C4-2B (cell line): ENCODE data around the gene RAB8A.

Source experiments
- H3K27ac ChIP-seq: fragments of 450-650 bp; 2 replicates; pipeline ENCODE4 v1.5.1; 2017
- ZFX ChIP-seq: fragments of 450-650 bp; IDR thresholded peaks from 2 replicates; pipeline ENCODE4 v1.6.1; 2017
- TF ChIP-seq, protein P1 (sequence below): fragments of 450-650 bp; conservative IDR thresholded peaks from 2 replicates; pipeline ENCODE4 v1.5.1; 2017; ENCODE audit warnings: mild to moderate bottlenecking

The RAB8A gene

DNA sequence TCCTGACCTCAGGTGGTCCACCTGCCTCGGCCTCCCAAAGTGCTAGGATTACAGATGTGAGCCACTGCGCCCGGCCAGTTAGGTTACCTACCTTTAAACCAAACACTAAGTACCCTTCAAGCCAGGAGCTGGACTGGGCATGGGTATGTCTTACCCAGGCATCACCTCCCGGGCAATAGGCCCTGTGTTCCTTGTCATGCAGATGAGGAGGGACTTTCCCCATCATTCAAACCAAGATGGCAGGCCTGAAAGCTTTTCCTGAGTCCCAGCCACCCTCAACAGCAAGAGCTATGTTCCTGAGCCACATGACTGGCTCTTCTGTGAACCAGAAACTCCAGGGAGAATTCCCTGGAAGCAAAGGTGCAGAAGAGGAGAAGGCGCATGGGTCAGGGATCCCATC lies 9.5 kb downstream of the RAB8A start:
- H3K27ac ChIP-seq: no peak overlapping the region
- TF ChIP-seq ZFX: no peak
- TF ChIP-seq, protein P1, sequence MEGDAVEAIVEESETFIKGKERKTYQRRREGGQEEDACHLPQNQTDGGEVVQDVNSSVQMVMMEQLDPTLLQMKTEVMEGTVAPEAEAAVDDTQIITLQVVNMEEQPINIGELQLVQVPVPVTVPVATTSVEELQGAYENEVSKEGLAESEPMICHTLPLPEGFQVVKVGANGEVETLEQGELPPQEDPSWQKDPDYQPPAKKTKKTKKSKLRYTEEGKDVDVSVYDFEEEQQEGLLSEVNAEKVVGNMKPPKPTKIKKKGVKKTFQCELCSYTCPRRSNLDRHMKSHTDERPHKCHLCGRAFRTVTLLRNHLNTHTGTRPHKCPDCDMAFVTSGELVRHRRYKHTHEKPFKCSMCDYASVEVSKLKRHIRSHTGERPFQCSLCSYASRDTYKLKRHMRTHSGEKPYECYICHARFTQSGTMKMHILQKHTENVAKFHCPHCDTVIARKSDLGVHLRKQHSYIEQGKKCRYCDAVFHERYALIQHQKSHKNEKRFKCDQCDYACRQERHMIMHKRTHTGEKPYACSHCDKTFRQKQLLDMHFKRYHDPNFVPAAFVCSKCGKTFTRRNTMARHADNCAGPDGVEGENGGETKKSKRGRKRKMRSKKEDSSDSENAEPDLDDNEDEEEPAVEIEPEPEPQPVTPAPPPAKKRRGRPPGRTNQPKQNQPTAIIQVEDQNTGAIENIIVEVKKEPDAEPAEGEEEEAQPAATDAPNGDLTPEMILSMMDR: no peak

DNA sequence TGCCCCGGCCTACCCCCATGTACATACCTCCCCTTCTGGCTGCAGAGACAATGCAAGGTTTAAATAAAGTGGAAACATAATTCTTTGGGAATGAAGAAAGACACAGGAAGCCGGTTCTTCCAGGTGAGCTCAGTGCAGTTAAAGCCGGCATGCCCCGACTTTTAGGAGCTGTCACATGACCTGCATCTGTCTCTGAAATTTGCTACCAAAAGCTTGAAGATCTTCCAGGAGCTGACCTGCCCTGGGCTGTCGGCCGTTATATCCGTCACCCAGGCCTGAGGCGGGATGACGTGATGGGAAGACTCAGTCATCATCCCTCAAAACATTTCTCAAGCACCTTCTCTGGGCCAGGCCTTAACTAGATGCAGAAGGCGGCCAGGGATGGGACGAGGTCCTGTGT lies 10.3 kb downstream of the RAB8A start:
- no peak for TF ChIP-seq ZFX
- TF ChIP-seq, protein P1: no peak
- H3K27ac ChIP-seq: no peak overlapping the region

- H3K27ac ChIP-seq: no peak overlapping the region
- TF ChIP-seq, protein P1: no peak
- TF ChIP-seq ZFX: no peak
These were observed 13.3 kb downstream of the RAB8A start for GRCh38 chr19:16124953-16125352.

DNA sequence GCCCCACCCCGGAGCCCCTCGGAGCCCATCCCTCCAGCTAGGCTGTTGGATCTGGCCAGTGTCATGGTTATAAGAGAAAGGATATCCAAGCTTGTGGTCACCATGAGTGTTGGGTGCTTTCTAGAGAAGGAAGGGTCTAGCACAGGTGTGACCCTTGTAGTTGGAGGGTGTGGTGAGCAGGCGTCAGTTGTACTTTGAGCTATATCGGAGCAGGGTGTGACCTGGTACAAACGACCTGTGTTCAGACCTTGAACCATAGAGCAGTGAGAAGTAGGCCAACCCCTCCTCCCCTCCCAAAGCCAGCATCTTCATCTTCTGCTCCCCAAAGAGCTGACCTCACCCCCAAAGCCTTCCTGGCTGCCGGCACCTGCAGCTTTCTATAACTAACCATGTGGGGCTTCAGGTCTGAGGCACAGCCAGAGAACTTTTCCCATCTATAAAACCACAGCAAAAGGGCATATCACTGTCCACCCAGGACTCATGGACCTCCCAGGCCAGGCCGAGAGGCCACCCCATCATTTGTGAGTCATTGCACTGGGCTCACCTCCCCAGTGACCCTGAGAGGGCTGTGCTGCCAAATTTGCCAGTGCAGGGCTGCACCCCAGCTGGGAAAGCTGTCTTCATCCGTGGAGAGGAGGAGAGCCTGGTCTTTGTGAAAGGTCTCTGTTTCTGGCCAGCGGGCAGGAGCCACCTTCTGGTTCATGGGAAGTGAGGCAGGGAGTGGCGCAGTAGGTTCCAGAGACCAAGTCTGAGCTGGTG lies 14.2 kb downstream of the RAB8A start:
- H3K27ac ChIP-seq: no peak overlapping the region
- TF ChIP-seq ZFX: no peak
- TF ChIP-seq, protein P1: no peak

DNA sequence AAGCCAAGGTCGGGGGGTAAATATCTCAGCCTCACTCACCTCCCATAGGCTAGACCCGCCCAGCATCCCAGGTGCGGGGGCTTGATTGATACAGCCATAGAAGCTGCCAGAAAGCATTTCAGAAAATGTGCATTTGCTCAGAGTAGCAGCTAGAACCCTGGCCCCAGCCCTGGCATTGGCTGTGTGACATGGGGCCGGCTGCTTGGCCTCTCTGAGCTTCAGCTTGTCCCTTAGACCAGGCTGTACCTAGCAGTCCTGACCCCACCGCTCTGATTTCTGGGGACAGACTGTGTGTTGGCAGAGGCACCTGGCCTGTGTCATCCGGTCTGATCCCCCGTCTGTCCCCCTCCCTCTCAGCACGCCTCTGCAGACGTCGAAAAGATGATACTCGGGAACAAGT lies 15.4 kb downstream of the RAB8A start:
- H3K27ac ChIP-seq: no peak overlapping the region
- TF ChIP-seq ZFX: no peak
- TF ChIP-seq, protein P1: no peak

- TF ChIP-seq ZFX: no peak
- TF ChIP-seq, protein P1: no peak
- no peak overlapping the region for H3K27ac ChIP-seq
These were observed 16.2 kb downstream of the RAB8A start for GRCh38 chr19:16127776-16128371.

- TF ChIP-seq, protein P1: no peak
- TF ChIP-seq ZFX: no peak
- no peak overlapping the region for H3K27ac ChIP-seq
These were observed 20.0 kb downstream of the RAB8A start for GRCh38 chr19:16131648-16132047.
